Stimulated activated effector memory CD8-positive, alpha-beta T cell treated with anti-CD3 and anti-CD28 coated beads, Interleukin-12 subunit alpha, Interleukin-12 subunit beta, amount 100 ng/mL, for 72 hours (primary cell): ENCODE measurements around the gene CCL18.
A peak's percentile ranks its signal among the peaks of the same experiment; 100 is the strongest.
"Not testable (repeated sequence)": the region's sequence is repeated elsewhere in the genome, so short reads cannot be mapped to it uniquely, and the experiment has no call there.

Experiments
- ATAC-seq: fragments of 150-1000 bp; cut with Tn5 transposase; 2 replicates; pipeline ENCODE4 v1.10.0; 2021
- DNase-seq, 2 donors: peaks; one replicate each; pipeline ENCODE4 v3.0.0; 2021 to 2022; ENCODE audit warnings: low spot score in 2 of 2
- H3K27ac Mint-ChIP-seq: one replicate; pipeline ENCODE4 v1.8.0; 2022; ENCODE audit warnings: mild to moderate bottlenecking, mixed read lengths
- H3K36me3 Mint-ChIP-seq: one replicate; pipeline ENCODE4 v1.8.0; 2022; ENCODE audit warnings: mild to moderate bottlenecking, mixed read lengths
- H3K4me1 Mint-ChIP-seq: one replicate; pipeline ENCODE4 v1.8.0; 2022; ENCODE audit warnings: mixed read lengths
- H3K4me3 Mint-ChIP-seq: one replicate; pipeline ENCODE4 v1.8.0; 2022; ENCODE audit warnings: mild to moderate bottlenecking, mixed read lengths
- H3K9me3 Mint-ChIP-seq: one replicate; pipeline ENCODE4 v1.8.0; 2022; ENCODE audit warnings: mixed read lengths

Gene CCL18

GRCh38 chr17:36105781-36106492 lies 41.9 kb downstream of the CCL18 start:
- Mint-ChIP-seq H3K36me3 (peaks cover 38% of the 10 kb centered on the region), H3K4me3 (peak overlapping the region; percentile 86), H3K9me3 (no peaks in the 10 kb centered on the region), H3K4me1 (peaks cover 65% of the 10 kb centered on the region), H3K27ac (peak overlapping the region; percentile 97)
- peak in 1 of 2 donors; percentile 64 for DNase-seq
- peak; percentile 15 for ATAC-seq

- no peaks in the 10 kb centered on the region for H3K9me3 Mint-ChIP-seq
- ATAC-seq (no peak), DNase-seq (peak in 1 of 2 donors; percentile 60)
- H3K4me3 Mint-ChIP-seq = peak overlapping the region; percentile 86
- peak overlapping the region; percentile 97 for H3K27ac Mint-ChIP-seq
- H3K4me1 Mint-ChIP-seq = peaks cover 65% of the 10 kb centered on the region
- peaks cover 38% of the 10 kb centered on the region for H3K36me3 Mint-ChIP-seq
These were observed 42.4 kb downstream of the CCL18 start for GRCh38 chr17:36106493-36106835.

DNA sequence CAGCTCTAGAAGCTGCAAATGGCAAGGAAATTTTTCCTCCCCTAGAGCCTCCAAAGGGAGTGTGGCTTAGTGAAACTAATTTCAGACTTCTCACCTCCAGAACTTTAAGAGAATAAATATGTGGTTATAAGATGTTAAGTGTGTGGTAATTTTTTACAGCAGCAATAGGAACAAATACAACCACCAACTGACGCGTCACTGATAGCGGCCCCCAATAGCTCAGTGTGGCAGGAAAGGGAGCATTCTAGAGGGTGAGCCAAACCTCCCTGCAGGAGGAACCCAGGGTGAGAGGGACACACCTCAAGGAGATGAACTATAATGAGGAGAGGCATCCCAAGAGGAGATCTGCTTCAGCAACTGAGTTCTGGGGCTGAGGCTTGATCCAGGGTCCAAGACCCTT lies 43.6 kb downstream of the CCL18 start:
- peaks cover 38% of the 10 kb centered on the region for H3K36me3 Mint-ChIP-seq
- peaks cover 61% of the 10 kb centered on the region for H3K4me1 Mint-ChIP-seq
- H3K9me3 Mint-ChIP-seq = peaks cover 6% of the 10 kb centered on the region
- H3K27ac Mint-ChIP-seq = peak overlapping the region; percentile 97
- no peak for DNase-seq
- peak; percentile 20 for ATAC-seq
- peak overlapping the region; percentile 86 for H3K4me3 Mint-ChIP-seq

GRCh38 chr17:36108265-36108664 lies 44.2 kb downstream of the CCL18 start:
- Mint-ChIP-seq H3K36me3 (peaks cover 34% of the 10 kb centered on the region), H3K4me3 (peak overlapping the region; percentile 86), H3K27ac (peak overlapping the region; percentile 97), H3K4me1 (peaks cover 55% of the 10 kb centered on the region)
- not testable (repeated sequence) for ATAC-seq, H3K9me3 Mint-ChIP-seq, DNase-seq

DNA sequence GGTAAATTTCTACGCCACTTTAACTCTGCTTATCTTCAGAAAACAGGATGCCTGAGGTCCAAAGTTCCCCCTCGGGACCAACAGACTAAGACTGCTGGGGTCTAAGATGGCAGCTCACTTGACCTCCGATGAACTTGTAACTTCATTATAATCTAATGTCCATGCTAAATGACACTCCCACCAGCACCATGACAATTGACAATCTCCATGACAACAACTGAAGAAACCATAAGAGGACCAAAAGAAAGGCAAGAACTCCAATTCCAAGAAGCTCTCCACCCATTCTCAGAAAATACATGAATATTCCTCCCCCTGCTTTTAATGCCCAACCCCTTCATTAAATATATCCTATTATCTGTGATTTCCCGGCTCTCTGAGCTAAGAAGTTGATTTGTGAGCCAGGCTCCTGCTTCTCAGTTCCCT lies 47.0 kb downstream of the CCL18 start:
- no peak overlapping the region for H3K4me3 Mint-ChIP-seq
- peaks cover 12% of the 10 kb centered on the region for H3K9me3 Mint-ChIP-seq
- H3K27ac Mint-ChIP-seq = peak overlapping the region; percentile 46
- no peak for DNase-seq
- peaks cover 6% of the 10 kb centered on the region for H3K36me3 Mint-ChIP-seq
- H3K4me1 Mint-ChIP-seq = peaks cover 46% of the 10 kb centered on the region
- no peak for ATAC-seq

DNA sequence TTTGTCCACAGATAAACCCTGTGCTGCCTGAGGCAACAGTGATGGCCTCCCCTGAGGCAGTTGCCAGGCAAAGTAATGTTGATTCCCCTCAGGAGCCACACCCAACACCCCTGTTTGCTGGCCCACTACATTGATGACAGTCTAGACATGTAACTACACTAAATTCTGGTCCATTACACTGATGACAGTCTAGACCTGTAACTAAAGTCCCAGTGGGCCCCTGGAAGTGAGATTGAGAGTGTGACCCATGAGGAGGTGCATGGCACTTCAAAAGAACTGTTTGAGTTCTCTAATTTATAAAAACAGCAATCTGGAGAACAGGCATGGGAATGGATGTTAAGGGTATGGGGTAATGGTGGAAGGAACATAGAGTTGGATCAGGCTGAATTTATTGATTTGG lies 48.5 kb downstream of the CCL18 start:
- H3K4me1 Mint-ChIP-seq = peaks cover 45% of the 10 kb centered on the region
- DNase-seq (no peak), ATAC-seq (no peak)
- H3K27ac Mint-ChIP-seq = no peak overlapping the region
- peaks cover 12% of the 10 kb centered on the region for H3K9me3 Mint-ChIP-seq
- H3K36me3 Mint-ChIP-seq = peaks cover 10% of the 10 kb centered on the region
- no peak overlapping the region for H3K4me3 Mint-ChIP-seq

DNA sequence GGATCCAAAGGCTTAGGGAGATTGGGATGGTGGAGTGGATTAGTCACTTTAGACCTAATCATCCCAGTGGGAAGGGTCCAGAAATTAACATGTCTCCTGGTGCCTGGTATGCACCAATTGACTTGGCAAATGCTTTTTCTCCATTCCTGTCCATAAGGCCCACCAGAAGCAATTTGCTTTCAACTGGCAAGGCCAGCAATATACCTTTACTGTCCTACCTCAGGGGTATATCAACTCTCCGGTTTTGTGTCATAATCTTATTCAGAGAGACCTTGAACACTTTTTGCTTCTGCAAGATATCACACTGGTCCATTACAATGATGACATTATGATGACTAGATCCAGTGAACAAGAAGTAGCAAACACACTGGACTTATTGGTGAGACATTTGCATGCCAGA lies 49.1 kb downstream of the CCL18 start:
- not testable (repeated sequence) for H3K4me3 Mint-ChIP-seq, ATAC-seq, DNase-seq, H3K27ac Mint-ChIP-seq
- H3K9me3 Mint-ChIP-seq = peaks cover 12% of the 10 kb centered on the region
- H3K36me3 Mint-ChIP-seq = peaks cover 16% of the 10 kb centered on the region
- H3K4me1 Mint-ChIP-seq = peaks cover 45% of the 10 kb centered on the region

DNA sequence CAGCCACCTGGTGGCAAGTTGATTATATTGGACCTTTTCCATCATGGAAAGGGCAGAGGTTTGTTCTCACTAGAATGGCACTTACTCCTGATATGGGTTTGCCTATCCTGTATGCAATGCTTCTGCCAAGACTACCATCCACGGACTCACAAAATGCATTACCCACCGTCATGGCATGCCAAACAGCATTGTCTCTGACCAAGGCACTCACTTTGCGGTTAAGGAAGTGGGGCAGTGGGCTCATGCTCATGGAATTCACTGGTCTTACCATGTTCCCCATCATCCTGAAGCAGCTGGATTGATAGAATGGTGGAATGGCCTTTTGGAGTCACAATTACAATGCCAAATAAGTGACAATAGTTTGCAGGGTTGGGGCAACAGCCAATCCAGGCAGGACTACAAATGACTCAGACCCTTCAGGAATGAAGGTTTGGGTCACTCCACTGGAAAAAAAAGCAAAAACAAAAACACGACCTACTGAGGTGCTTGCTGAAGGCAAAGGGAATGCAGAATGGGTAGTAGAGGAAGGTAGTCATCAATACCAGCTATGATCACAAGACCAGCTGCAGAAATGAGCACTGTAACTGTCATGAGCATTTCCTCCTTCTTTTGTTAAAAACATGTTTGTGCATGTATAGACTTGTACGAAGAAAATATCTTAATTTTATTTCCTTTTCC lies 51.0 kb downstream of the CCL18 start:
- peaks cover 12% of the 10 kb centered on the region for H3K9me3 Mint-ChIP-seq
- not testable (repeated sequence) for ATAC-seq, DNase-seq
- peak overlapping the region; percentile 97 for H3K27ac Mint-ChIP-seq
- peaks cover 57% of the 10 kb centered on the region for H3K4me1 Mint-ChIP-seq
- peaks cover 35% of the 10 kb centered on the region for H3K36me3 Mint-ChIP-seq
- peak overlapping the region; percentile 78 for H3K4me3 Mint-ChIP-seq

DNA sequence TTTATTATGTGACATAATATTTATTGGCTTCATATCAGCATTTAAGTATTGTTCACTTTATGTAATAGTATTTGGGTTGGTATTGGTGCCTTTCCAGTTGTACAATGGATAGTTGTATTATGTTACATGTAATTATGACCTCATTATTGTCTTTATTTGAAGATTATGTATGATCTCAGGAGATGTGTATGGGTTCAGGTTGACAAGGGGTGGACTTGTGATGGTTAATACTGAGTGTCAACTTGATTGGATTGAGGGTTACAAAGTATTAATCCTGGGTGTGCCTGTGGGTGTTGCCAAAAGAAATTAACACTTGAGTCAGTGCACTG lies 51.5 kb downstream of the CCL18 start:
- H3K4me3 Mint-ChIP-seq = peak overlapping the region; percentile 78
- DNase-seq, ATAC-seq: not testable (repeated sequence)
- H3K9me3 Mint-ChIP-seq = peaks cover 12% of the 10 kb centered on the region
- H3K4me1 Mint-ChIP-seq = peaks cover 62% of the 10 kb centered on the region
- peaks cover 40% of the 10 kb centered on the region for H3K36me3 Mint-ChIP-seq
- H3K27ac Mint-ChIP-seq = peak overlapping the region; percentile 97

DNA sequence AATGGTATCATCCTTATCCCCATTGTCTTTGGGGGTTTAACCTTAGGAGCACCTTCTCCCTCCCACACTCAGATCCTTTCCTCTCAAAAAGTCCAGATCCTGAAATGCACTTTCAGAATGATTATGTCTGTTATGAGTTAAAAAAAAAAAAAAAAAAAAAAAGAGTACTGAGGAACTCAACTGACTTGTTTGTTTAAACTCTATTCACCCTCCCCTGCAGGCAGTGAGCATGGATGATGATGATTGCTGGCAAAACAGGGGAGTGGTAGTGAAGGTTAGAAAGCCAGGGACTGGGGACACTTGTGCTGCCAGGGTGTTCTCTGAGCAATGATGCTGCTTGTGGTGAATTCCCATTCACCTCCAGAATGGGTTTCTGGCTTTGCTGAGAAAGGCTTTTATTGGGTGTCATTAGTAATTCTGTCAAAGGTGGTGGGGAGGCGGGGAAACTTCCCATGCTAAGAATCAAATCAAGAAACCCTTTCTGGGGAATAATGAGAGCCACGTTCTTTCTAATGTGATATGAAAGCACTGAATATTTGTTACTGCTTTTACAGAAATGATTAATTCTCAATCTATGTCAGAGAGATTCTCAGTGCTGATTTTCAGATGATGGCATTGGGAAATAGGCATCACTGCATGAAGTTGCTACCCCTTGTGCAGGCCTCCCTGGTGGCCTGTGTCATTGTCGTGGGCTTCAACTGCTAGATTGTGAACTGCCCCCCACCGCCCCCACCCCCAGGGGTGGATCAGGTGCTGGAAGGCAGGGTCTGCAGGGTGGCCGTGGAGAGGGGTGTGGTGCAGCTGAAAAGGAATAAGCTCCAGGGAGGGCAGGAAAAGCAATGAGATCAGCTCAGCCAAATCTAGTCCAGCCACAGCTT lies 53.7 kb downstream of the CCL18 start:
- peak; percentile 92 for ATAC-seq
- H3K4me1 Mint-ChIP-seq = peaks cover 82% of the 10 kb centered on the region
- H3K4me3 Mint-ChIP-seq = peak overlapping the region; percentile 78
- DNase-seq = peak in 1 of 2 donors; percentile 77
- peak overlapping the region; percentile 97 for H3K27ac Mint-ChIP-seq
- peaks cover 62% of the 10 kb centered on the region for H3K36me3 Mint-ChIP-seq
- H3K9me3 Mint-ChIP-seq = peaks cover 5% of the 10 kb centered on the region

GRCh38 chr17:36118477-36119353 lies 54.6 kb downstream of the CCL18 start:
- peak overlapping the region; percentile 78 for H3K4me3 Mint-ChIP-seq
- peaks cover 82% of the 10 kb centered on the region for H3K4me1 Mint-ChIP-seq
- H3K9me3 Mint-ChIP-seq = peaks cover 4% of the 10 kb centered on the region
- DNase-seq = peak in 1 of 2 donors; percentile 59
- peaks cover 70% of the 10 kb centered on the region for H3K36me3 Mint-ChIP-seq
- ATAC-seq = no peak
- peak overlapping the region; percentile 97 for H3K27ac Mint-ChIP-seq

- Mint-ChIP-seq H3K27ac (peak overlapping the region; percentile 41), H3K4me1 (peaks cover 73% of the 10 kb centered on the region), H3K4me3 (peak overlapping the region; percentile 78), H3K36me3 (peaks cover 76% of the 10 kb centered on the region), H3K9me3 (no peaks in the 10 kb centered on the region)
- DNase-seq (no peak), ATAC-seq (no peak)
These were observed 56.1 kb downstream of the CCL18 start for GRCh38 chr17:36120221-36120620.

- DNase-seq, ATAC-seq, H3K9me3 Mint-ChIP-seq: not testable (repeated sequence)
- Mint-ChIP-seq H3K4me3 (peak overlapping the region; percentile 78), H3K36me3 (peaks cover 85% of the 10 kb centered on the region), H3K27ac (peak overlapping the region; percentile 41), H3K4me1 (peaks cover 67% of the 10 kb centered on the region)
These were observed 57.0 kb downstream of the CCL18 start for GRCh38 chr17:36121099-36121498.
